GM12872 (cell line): Measurements from ENCODE around the gene NPHP4.

Source experiments
- TF ChIP-seq, protein P1 (sequence below): IDR thresholded peaks from 3 replicates; pipeline ENCODE4 v1.5.1; 2011; ENCODE audit warnings: low read depth, mild to moderate bottlenecking, low read length, moderate library complexity; ENCODE audit not compliant: insufficient read depth

Gene NPHP4

GRCh38 chr1:5969168-5969567, 23.1 kb downstream of the NPHP4 start:
- TF ChIP-seq, protein P1, sequence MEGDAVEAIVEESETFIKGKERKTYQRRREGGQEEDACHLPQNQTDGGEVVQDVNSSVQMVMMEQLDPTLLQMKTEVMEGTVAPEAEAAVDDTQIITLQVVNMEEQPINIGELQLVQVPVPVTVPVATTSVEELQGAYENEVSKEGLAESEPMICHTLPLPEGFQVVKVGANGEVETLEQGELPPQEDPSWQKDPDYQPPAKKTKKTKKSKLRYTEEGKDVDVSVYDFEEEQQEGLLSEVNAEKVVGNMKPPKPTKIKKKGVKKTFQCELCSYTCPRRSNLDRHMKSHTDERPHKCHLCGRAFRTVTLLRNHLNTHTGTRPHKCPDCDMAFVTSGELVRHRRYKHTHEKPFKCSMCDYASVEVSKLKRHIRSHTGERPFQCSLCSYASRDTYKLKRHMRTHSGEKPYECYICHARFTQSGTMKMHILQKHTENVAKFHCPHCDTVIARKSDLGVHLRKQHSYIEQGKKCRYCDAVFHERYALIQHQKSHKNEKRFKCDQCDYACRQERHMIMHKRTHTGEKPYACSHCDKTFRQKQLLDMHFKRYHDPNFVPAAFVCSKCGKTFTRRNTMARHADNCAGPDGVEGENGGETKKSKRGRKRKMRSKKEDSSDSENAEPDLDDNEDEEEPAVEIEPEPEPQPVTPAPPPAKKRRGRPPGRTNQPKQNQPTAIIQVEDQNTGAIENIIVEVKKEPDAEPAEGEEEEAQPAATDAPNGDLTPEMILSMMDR, result no peak

- TF ChIP-seq, protein P1, result no peak
These were observed 24.0 kb downstream of the NPHP4 start for GRCh38 chr1:5968161-5968736.

DNA sequence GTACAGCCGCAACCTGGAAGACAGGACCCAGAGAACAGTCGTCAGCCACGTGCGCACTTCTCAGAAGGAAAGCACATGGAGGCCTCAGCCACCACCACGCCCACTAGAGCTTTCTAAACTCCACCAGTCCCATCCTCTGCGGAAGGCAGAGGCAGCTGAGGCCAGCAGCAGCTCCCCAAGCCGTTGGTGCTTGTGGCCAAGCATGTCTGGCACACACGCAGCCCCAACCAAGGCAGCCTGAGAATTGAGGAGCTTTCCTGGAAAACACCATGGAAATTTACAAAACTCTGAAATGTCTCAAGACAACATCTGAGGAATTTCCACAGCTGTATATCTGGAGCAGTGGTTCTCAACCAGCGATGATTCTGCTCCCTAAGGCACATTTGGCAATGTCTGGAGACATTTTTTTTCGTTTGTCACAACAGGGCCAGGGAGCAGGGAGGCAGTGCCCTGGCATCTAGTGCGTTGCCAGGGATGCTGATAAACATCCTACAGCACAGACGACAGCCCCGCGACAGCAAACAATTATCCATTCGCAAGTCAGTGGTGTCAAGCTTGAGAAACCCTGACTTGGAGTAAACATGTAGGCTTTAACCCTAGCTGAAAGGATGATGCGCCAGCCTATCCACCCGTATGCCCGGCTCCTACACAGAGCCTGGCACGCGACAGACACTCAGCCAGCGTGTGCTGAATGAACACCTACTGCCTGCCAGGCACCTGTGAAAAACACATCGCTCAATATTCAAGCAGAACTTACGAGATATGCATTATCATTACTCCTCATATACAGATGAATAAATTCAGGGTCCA, 24.7 kb downstream of the NPHP4 start:
- TF ChIP-seq, protein P1, result no peak

DNA sequence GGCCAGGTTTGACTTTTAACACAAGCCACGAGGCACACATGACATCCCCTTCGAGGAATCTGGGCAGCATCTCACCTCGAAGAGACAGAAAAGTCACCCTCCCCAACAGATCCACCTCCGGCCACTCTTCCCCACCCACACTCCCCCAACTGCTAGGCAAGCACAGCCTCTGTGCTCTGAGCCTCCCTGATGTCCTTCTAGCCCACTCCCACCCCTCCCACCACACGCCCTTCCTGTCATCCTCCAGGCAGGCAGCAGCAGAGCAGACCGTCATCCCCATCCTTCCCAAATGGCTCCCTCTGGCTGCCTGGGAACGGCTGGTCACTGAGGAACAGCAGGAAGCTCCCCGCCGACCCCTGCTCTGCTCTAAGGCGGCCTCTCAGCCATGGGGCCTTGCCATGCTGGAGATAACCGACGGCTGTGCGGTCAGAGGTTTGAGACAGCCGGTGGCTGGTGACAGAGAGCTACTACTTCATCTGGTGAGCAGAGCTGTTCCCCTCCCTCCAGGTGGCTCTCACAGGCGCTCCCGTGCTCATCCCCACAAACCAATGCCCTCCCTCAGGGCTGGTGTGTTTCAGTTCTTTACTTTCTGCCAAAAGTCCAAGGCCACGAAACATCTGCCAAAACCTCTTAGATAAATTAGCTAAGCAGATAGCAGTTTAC, 25.6 kb downstream of the NPHP4 start:
- TF ChIP-seq, protein P1, result no peak

DNA sequence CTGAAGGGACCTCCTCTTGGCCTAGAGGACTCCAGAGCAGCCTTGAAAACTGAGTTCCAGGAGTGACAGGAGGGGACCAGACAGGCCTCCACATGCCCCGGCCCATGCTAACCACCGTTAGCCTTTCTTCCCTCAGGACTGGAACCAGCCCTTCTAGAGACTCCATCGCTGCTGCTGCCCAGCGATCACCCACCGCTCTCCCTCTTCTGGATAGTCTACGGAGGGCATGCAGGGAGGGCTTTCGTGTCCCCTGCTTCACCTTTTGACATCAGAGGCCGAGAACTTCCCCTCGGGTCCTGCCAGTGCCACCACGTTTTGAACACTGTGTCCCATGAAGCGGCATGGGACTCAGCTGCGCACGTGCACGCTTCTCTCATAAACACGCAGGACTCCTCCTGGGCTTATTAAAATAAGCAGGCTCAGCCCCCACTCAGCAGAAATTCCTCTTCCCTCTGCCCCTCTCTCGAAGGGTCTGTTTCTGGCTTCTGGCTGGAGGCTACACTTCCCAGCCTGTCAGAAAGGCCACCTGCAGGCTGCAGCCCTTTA, 26.6 kb downstream of the NPHP4 start:
- TF ChIP-seq, protein P1, result no peak

- TF ChIP-seq, protein P1, result no peak
These were observed 29.7 kb downstream of the NPHP4 start for GRCh38 chr1:5962265-5963105.
